ENCODE measurements around the gene ZBTB47.

ZBTB47 gene

DNA sequence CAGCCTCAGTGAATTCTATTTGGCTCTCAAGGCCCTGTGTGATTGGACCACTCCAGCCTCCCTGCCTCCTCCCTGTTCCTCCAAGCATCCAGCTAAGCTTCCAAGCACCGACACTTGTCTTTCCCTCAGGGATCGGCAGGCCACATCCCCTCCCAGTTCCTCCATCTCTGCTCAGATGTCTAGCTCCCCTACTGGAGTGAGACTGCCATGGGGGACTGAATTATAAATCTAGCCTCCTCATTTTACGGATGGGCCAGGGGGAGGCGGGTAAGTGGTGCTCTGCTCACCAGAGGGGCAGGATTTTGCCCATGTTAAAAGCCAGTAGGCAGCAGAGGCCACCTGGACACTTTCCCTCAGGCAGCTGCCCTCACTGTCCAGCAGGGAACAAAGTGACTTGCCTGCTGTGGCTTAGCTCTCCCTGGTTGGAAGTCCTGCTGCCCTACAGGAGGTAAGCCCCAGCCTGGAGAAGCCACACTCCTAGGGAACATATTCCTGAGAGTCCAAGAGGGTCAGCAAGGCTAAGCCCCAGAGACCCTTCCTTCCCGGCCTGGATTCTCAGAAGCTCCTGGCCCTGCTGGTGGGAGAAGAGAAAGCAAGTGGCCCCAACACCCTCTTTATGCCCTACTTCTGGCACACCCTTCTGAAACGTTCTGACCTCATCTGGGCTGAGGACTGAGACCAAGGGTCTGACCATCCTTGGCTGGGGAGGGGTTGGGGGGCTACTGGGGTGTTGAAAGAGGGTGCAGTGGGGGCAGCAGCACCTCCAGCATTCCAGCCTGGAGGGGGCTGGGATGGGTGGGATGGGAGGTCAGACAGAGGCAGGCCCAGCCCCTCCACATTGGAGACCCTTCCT is 58.2 kb downstream of the ZBTB47 start:
- WGBS (ENCODE audit: extremely low coverage, insufficient coverage, insufficient read length): no CpG with 5 or more reads among the region's 6 CpGs
- H4K8ac ChIP-seq (ENCODE audit: low read depth, low read length): no peak overlapping the region
- no peak overlapping the region for H2AK5ac ChIP-seq (ENCODE audit: low read length)
- no peaks in the 10 kb centered on the region for H3K27me3 ChIP-seq (ENCODE audit: insufficient read depth, low read length)
- H3K79me1 ChIP-seq (ENCODE audit: low read length): no peaks in the 10 kb centered on the region
- no peak overlapping the region for H3K9ac ChIP-seq (ENCODE audit: low read length)
- DNase-seq: peak in 1 of 2 donors; percentile 2
- H2BK12ac ChIP-seq (ENCODE audit: low read length): no peak overlapping the region
- no peak overlapping the region for H2AFZ ChIP-seq (ENCODE audit: insufficient read depth, low read length, poor library complexity)
- no peak overlapping the region for H3K18ac ChIP-seq (ENCODE audit: low read length)
- no peak overlapping the region for H3K27ac ChIP-seq (ENCODE audit: low read depth, low read length)
- peaks cover 1% of the 10 kb centered on the region for H3K9me3 ChIP-seq (ENCODE audit: insufficient read depth, low read depth, low read length)
- H4K12ac ChIP-seq (ENCODE audit: low read depth, low read length): no peak overlapping the region
- H3K4me1 ChIP-seq (ENCODE audit: control insufficient read depth in 1 of 2, insufficient read depth in 2 of 2, low read length in 2 of 2): no peaks in the 10 kb centered on the region
- no peak overlapping the region for H3K4ac ChIP-seq (ENCODE audit: low read depth, low read length)
- H3K4me3 ChIP-seq (ENCODE audit: low read depth, low read length): no peak overlapping the region
- no peaks in the 10 kb centered on the region for H3K79me2 ChIP-seq (ENCODE audit: control insufficient read depth, insufficient read depth, low read length, poor library complexity)
- H2BK5ac ChIP-seq (ENCODE audit: low read depth, low read length, poor library complexity): no peak overlapping the region
- no peak overlapping the region for H2BK120ac ChIP-seq (ENCODE audit: insufficient read depth, low read length, poor library complexity)
- H3K4me2 ChIP-seq (ENCODE audit: low read length): no peak overlapping the region
- no peak overlapping the region for H3K23ac ChIP-seq (ENCODE audit: low read length)
- H3K36me3 ChIP-seq (ENCODE audit: control insufficient read depth in 1 of 2, insufficient read depth in 2 of 2, low read length in 2 of 2): no peaks in the 10 kb centered on the region
- H3K14ac ChIP-seq (ENCODE audit: low read length): no peak overlapping the region
- H4K91ac ChIP-seq (ENCODE audit: low read depth, low read length): no peak overlapping the region

DNA sequence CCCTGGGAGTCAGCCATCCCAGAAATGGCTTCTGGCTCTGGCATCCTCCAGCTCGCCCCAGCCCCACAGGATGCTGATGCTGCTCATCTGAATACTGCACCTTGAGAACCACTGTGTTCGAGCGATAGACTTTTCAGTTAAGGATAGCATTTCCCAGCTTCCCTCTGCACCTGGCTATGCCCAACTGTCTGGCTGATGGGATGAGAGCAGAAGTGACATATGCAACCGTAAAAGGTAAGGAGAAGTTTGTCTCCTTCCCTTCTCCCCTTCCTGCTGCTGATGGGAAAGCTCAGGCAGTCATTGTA is 58.8 kb downstream of the ZBTB47 start:
- H3K4me2 ChIP-seq (ENCODE audit: low read length): no peak overlapping the region
- WGBS (ENCODE audit: extremely low coverage, insufficient coverage, insufficient read length): no CpG with 5 or more reads among the region's 4 CpGs
- no peak overlapping the region for H3K4me3 ChIP-seq (ENCODE audit: low read depth, low read length)
- no peaks in the 10 kb centered on the region for H3K79me2 ChIP-seq (ENCODE audit: control insufficient read depth, insufficient read depth, low read length, poor library complexity)
- no peak overlapping the region for H3K27ac ChIP-seq (ENCODE audit: low read depth, low read length)
- H3K4me1 ChIP-seq (ENCODE audit: control insufficient read depth in 1 of 2, insufficient read depth in 2 of 2, low read length in 2 of 2): no peaks in the 10 kb centered on the region
- no peak overlapping the region for H3K14ac ChIP-seq (ENCODE audit: low read length)
- H3K4ac ChIP-seq (ENCODE audit: low read depth, low read length): no peak overlapping the region
- H3K36me3 ChIP-seq (ENCODE audit: control insufficient read depth in 1 of 2, insufficient read depth in 2 of 2, low read length in 2 of 2): no peaks in the 10 kb centered on the region
- no peak overlapping the region for H4K12ac ChIP-seq (ENCODE audit: low read depth, low read length)
- H3K79me1 ChIP-seq (ENCODE audit: low read length): no peaks in the 10 kb centered on the region
- H3K9me3 ChIP-seq (ENCODE audit: insufficient read depth, low read depth, low read length): peaks cover 1% of the 10 kb centered on the region
- no peaks in the 10 kb centered on the region for H3K27me3 ChIP-seq (ENCODE audit: insufficient read depth, low read length)
- no peak overlapping the region for H4K91ac ChIP-seq (ENCODE audit: low read depth, low read length)
- H2BK12ac ChIP-seq (ENCODE audit: low read length): no peak overlapping the region
- no peak overlapping the region for H2AFZ ChIP-seq (ENCODE audit: insufficient read depth, low read length, poor library complexity)
- DNase-seq: no peak
- H3K23ac ChIP-seq (ENCODE audit: low read length): no peak overlapping the region
- no peak overlapping the region for H3K18ac ChIP-seq (ENCODE audit: low read length)
- no peak overlapping the region for H2AK5ac ChIP-seq (ENCODE audit: low read length)
- H4K8ac ChIP-seq (ENCODE audit: low read depth, low read length): no peak overlapping the region
- no peak overlapping the region for H2BK120ac ChIP-seq (ENCODE audit: insufficient read depth, low read length, poor library complexity)
- no peak overlapping the region for H2BK5ac ChIP-seq (ENCODE audit: low read depth, low read length, poor library complexity)
- no peak overlapping the region for H3K9ac ChIP-seq (ENCODE audit: low read length)

DNA sequence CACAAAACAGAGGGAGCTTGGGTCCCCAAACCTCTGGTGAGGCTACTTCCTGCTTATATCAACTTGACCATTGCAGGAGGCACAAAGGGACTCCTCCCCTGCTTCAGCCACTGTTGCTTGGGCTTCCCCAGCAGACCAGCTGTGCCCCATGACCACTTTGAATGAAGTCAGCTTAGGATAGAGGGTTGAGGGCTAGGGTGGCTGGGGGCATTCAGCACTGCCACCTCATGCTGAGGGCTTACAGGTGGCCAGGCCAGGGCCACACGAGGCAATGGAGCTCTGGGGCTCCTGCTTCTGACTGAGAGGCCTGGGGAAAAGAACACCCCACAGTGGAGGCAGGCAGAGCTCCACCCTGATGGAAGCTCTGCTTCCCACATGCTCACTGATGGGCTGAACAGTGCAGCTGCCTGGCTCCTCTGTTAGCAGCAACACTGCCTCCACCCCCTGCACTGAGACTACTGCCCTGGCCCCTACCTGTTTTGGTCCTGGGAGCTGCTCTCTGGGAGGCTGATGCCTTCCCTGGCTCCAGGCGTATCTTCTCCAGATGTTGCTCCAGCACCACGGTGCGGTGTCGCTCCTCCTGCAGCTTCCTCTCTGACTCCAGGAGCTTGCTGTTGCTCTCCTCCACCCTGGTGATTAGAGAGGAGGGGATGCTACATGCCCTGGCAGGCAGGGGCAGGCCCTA is 59.3 kb downstream of the ZBTB47 start:
- H3K4ac ChIP-seq (ENCODE audit: low read depth, low read length): no peak overlapping the region
- H3K18ac ChIP-seq (ENCODE audit: low read length): no peak overlapping the region
- no peak overlapping the region for H2BK120ac ChIP-seq (ENCODE audit: insufficient read depth, low read length, poor library complexity)
- no peak overlapping the region for H3K27ac ChIP-seq (ENCODE audit: low read depth, low read length)
- H4K91ac ChIP-seq (ENCODE audit: low read depth, low read length): no peak overlapping the region
- H3K4me3 ChIP-seq (ENCODE audit: low read depth, low read length): no peak overlapping the region
- no peaks in the 10 kb centered on the region for H3K79me2 ChIP-seq (ENCODE audit: control insufficient read depth, insufficient read depth, low read length, poor library complexity)
- H3K23ac ChIP-seq (ENCODE audit: low read length): no peak overlapping the region
- no peak overlapping the region for H3K9ac ChIP-seq (ENCODE audit: low read length)
- no peak for DNase-seq
- H4K12ac ChIP-seq (ENCODE audit: low read depth, low read length): no peak overlapping the region
- H3K4me1 ChIP-seq (ENCODE audit: control insufficient read depth in 1 of 2, insufficient read depth in 2 of 2, low read length in 2 of 2): no peaks in the 10 kb centered on the region
- no peak overlapping the region for H2AK5ac ChIP-seq (ENCODE audit: low read length)
- H2BK12ac ChIP-seq (ENCODE audit: low read length): no peak overlapping the region
- H2BK5ac ChIP-seq (ENCODE audit: low read depth, low read length, poor library complexity): no peak overlapping the region
- H3K79me1 ChIP-seq (ENCODE audit: low read length): no peaks in the 10 kb centered on the region
- no peak overlapping the region for H3K14ac ChIP-seq (ENCODE audit: low read length)
- no peak overlapping the region for H2AFZ ChIP-seq (ENCODE audit: insufficient read depth, low read length, poor library complexity)
- no peak overlapping the region for H4K8ac ChIP-seq (ENCODE audit: low read depth, low read length)
- no peaks in the 10 kb centered on the region for H3K27me3 ChIP-seq (ENCODE audit: insufficient read depth, low read length)
- no peak overlapping the region for H3K4me2 ChIP-seq (ENCODE audit: low read length)
- H3K36me3 ChIP-seq (ENCODE audit: control insufficient read depth in 1 of 2, insufficient read depth in 2 of 2, low read length in 2 of 2): no peaks in the 10 kb centered on the region
- no CpG with 5 or more reads among the region's 5 CpGs for WGBS (ENCODE audit: extremely low coverage, insufficient coverage, insufficient read length)
- H3K9me3 ChIP-seq (ENCODE audit: insufficient read depth, low read depth, low read length): peaks cover 1% of the 10 kb centered on the region

DNA sequence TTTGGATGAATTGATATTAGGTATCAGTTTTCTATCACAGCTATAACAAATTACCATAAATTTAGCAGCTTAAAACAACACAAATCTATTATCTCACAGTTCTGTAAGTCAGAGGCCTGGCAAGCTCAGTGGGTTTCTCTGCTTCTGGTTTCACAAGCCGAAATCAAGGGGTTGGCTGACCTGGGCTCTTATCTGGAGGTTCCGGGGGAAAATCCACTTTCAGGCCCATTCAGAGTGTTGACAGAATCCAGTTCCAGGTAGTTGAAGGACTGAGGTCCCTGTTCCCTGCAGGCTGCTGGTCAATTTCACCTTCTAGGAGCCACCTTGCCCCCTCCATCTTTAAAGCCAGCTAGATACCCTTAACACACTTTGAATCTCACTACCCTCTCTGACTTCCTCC is 60.2 kb downstream of the ZBTB47 start:
- no peak overlapping the region for H4K8ac ChIP-seq (ENCODE audit: low read depth, low read length)
- peaks cover 1% of the 10 kb centered on the region for H3K9me3 ChIP-seq (ENCODE audit: insufficient read depth, low read depth, low read length)
- H2AFZ ChIP-seq (ENCODE audit: insufficient read depth, low read length, poor library complexity): no peak overlapping the region
- no peak overlapping the region for H3K9ac ChIP-seq (ENCODE audit: low read length)
- H3K79me1 ChIP-seq (ENCODE audit: low read length): no peaks in the 10 kb centered on the region
- H3K4ac ChIP-seq (ENCODE audit: low read depth, low read length): no peak overlapping the region
- H3K36me3 ChIP-seq (ENCODE audit: control insufficient read depth in 1 of 2, insufficient read depth in 2 of 2, low read length in 2 of 2): no peaks in the 10 kb centered on the region
- H2BK12ac ChIP-seq (ENCODE audit: low read length): no peak overlapping the region
- DNase-seq: no peak
- no peak overlapping the region for H3K23ac ChIP-seq (ENCODE audit: low read length)
- H3K14ac ChIP-seq (ENCODE audit: low read length): no peak overlapping the region
- H3K4me2 ChIP-seq (ENCODE audit: low read length): no peak overlapping the region
- H3K79me2 ChIP-seq (ENCODE audit: control insufficient read depth, insufficient read depth, low read length, poor library complexity): no peaks in the 10 kb centered on the region
- H3K4me1 ChIP-seq (ENCODE audit: control insufficient read depth in 1 of 2, insufficient read depth in 2 of 2, low read length in 2 of 2): no peaks in the 10 kb centered on the region
- no peak overlapping the region for H3K18ac ChIP-seq (ENCODE audit: low read length)
- no peaks in the 10 kb centered on the region for H3K27me3 ChIP-seq (ENCODE audit: insufficient read depth, low read length)
- no peak overlapping the region for H3K4me3 ChIP-seq (ENCODE audit: low read depth, low read length)
- H2AK5ac ChIP-seq (ENCODE audit: low read length): no peak overlapping the region
- no peak overlapping the region for H2BK120ac ChIP-seq (ENCODE audit: insufficient read depth, low read length, poor library complexity)
- H4K91ac ChIP-seq (ENCODE audit: low read depth, low read length): no peak overlapping the region
- no peak overlapping the region for H2BK5ac ChIP-seq (ENCODE audit: low read depth, low read length, poor library complexity)
- H3K27ac ChIP-seq (ENCODE audit: low read depth, low read length): no peak overlapping the region
- WGBS (ENCODE audit: extremely low coverage, insufficient coverage, insufficient read length): no CpG with 5 or more reads among the region's 2 CpGs
- no peak overlapping the region for H4K12ac ChIP-seq (ENCODE audit: low read depth, low read length)
